Germinal center (tissue), 1 donor: ENCODE measurements around the gene SGK2.

Experiments
- DNase-seq: peaks from one replicate; pipeline ENCODE4 v3.0.0; 2012; ENCODE audit warnings: mixed read lengths, low spot score

SGK2 gene

DNA sequence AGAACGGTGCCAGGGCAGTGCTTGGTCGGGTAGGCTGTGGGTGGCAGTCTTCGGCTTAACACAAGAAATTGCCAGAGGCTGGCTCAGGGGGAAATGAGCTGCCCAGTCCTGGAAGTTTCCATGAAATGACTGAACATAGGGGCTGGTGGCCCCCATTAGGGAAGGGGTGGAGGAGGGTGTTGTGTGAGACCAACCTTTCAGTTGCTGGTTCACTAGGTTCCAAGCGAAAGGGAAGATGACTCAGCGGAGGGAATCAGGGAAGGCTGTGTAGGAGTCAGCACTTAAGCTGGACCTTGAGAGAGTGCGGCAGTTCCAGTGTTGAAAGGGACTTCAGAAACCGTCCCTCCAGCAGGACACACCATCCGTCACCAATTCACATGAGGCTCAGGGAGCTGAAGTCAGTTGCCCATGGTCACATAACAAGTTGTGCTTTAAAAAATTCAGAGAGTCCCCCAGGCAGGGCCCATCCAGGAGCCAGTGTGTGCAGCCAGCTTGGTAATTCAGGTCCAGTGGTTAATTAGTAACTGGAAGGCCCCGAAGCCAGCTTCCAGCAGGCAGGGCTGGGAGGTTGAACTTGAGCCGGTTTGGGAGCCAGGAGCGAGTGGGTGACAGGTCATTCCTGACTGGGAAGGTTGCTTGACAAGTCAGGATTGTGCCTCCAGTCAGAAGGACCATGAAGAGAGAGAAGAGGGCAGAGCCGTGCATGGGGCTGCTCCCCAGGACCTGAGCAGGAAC lies at the start of gene SGK2:
TSS of gene SGK2 (plus strand) at position 616 of the 735 bp plus-strand sequence. CDS start 7,469 bp downstream, outside the sequence.
- no peak for DNase-seq

GRCh38 chr20:43511879-43512278 lies 46.9 kb upstream of the SGK2 start:
- no peak for DNase-seq

DNA sequence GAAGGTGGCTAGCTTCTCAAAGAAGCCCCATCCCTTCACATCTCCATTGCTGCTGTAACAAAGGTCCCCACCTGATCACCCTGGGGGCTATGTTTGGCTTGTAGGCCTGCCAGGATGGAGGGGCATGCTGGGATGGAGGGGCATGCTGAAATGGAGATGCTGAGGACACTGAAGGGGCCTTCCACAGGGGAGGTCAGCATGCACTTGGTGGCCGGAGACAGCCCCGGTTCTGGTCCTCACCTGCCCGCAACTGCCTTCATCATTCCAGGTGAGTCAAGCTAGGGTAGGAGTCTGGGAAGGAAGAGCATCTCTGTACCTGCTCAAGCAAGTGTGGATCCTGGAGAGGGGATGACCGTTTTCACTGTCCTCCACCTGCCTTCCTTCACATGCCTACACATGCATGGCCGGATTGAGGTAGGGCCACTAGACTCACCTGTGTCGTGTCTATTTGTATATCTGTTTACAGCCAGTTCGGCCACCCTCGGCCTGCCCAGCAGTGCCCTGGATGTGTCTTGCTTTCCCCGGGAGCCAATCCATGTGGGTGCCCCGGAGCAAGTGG lies 45.4 kb upstream of the SGK2 start:
- no peak for DNase-seq

GRCh38 chr20:43513931-43514647 lies 44.7 kb upstream of the SGK2 start:
- peak; percentile 98 for DNase-seq

- DNase-seq, result no peak
These were observed 44.2 kb upstream of the SGK2 start for GRCh38 chr20:43514648-43514999.

DNA sequence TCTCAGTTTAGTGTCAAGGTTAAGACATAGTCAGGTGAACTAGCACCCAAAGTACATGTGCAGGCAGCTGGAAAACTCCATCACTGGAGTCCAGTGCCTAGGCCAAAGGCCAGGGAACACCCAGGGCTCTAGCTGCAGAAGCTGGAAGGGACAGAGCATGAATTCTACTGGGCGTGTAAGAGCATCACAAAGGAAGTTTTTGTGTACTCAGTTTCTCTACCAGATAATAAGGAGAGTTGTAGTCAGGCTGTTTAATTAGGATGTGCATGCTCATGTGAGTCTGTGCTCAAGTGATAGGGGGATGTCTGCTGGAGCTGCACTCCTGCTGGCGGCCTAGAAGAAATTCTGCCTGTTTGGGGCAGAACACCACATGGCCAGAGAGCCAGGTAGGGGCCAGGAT lies 43.2 kb upstream of the SGK2 start:
- no peak for DNase-seq

GRCh38 chr20:43516251-43516824 lies 42.5 kb upstream of the SGK2 start:
- DNase-seq, result no peak

GRCh38 chr20:43520074-43520630 lies 38.7 kb upstream of the SGK2 start:
- no peak for DNase-seq

- no peak for DNase-seq
These were observed 33.8 kb upstream of the SGK2 start for GRCh38 chr20:43525021-43525420.

GRCh38 chr20:43528258-43528875 lies 30.5 kb upstream of the SGK2 start:
- DNase-seq, result no peak

DNA sequence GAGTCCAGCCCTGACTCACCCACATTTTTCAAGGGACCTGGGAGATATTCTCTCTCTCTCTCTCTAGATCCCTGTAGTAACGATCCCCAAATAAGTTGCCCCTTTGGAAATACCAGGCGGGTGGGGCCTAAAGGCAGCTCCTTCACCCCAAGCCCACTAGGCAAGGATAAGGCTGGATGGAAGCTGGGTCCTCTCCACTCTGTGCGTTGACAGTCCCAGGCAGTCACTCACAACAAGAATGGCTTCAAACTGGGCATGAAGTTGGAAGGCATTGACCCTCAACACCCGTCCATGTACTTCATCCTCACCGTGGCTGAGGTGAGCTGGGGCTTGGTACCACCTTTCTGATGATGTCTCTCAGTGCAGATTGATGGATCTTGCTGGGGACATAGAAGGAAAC lies 29.8 kb upstream of the SGK2 start:
- DNase-seq, result no peak

- DNase-seq, result no peak
These were observed 29.2 kb upstream of the SGK2 start for GRCh38 chr20:43529457-43530153.

DNA sequence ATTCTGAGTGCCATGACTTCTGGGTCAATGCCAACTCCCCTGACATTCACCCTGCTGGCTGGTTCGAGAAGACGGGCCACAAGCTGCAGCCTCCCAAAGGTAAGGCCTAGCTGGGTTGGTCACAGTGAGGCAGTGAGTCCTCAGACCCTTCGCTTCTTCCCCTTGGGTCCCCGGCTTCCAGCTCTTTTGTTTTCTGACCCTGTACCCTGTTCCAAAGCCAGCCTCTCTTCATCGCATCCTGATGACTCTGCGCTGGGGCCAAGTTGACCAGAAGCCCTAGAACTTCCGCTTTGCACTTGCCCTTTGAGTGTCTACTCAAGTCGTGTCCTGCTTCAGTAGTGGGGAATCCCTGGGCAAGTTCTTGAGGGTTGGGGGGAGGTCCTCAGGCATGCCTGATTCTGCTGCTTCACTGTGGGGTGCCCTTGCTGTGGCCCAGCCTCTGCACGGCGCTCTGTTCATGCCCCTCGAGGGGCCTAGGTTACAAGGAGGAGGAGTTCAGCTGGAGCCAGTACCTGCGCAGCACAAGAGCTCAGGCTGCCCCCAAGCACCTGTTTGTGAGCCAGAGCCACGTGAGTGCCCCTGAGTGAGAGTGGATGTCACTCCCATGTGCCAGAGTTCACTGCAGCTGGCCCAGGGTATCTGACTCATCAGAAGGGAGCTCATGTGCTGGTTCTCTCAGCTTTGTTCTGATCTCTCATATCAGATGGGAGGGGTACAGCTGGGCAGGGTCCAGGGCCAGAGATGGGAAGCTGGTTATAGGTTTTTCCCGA lies 28.3 kb upstream of the SGK2 start:
- no peak for DNase-seq

DNA sequence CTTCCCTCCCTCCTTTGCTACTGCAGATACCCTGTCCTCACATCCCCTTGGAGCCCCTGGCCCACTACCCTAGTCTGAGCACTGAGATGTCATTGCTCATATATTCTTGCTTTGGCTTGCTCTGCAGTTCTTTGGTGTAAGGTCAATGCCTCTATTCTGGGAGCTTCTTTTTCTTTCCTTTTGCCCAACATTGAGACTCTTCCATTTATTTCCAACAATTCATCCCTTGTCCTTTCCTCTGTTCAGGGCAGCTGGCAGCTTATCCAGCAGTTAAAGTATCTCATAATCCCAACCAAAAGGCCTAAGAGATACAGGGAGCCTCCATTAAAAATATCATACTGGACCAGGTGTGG lies 27.8 kb upstream of the SGK2 start:
- no peak for DNase-seq

DNA sequence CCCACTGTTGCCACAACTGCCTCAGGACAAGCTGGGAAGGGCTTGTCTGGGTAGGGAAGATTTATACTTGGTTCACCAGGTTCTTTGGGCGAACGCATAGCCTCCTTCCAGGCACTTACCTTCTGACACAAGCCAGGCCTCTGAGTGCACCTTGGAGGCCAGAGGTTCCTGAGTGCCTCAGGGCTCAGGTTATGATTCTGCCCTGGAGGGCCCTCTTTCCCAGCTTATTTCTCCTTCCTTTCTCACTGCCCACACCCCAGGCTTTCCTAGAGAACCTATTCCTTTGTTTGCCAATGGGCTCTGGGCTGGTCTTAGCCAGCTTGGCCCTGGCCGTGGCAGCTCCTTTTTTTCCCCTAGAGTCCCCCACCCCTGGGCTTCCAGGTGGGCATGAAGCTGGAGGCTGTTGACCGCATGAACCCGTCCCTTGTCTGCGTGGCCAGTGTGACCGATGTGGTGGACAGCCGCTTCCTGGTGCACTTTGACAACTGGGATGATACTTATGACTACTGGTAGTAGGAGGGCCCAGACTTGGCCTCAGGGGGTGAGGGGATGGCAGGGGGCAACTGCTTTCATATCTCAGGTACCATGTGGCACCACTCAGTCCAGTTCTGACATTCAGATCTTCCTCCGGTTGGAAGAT lies 26.3 kb upstream of the SGK2 start:
- DNase-seq, result no peak

DNA sequence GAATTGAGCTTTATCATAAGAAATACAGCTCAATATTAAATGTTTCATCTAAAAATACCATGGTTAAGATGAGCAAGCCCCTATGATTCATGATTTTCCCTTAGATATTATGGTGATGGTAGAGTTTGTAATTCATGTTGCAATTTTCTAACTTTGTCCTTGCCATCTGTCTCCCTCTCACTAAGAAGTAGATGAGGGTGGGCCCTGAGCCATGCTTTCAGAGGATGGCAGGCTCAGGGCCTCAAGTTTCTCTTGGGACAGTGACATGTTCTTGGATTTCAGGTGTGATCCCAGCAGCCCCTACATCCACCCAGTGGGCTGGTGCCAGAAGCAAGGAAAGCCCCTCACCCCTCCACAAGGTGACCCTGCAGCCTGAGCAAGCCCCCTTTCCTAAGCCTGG lies 25.8 kb upstream of the SGK2 start:
- DNase-seq, result no peak

DNA sequence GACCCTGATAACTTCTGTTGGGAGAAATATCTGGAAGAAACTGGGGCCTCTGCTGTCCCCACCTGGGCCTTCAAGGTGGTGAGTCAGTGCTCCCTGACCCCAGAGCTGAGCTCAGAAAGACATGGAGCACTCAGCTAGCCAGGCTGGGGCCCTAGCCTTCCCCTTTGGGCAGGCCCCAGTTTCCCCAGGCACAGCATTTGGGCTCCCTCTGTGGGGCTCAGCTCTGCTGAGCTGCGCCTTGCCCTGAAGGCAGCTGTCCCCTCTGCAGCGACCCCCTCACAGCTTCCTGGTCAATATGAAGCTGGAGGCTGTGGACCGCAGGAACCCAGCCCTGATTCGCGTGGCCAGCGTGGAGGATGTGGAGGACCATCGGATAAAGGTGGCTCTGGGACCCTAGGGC lies 24.8 kb upstream of the SGK2 start:
- no peak for DNase-seq

DNA sequence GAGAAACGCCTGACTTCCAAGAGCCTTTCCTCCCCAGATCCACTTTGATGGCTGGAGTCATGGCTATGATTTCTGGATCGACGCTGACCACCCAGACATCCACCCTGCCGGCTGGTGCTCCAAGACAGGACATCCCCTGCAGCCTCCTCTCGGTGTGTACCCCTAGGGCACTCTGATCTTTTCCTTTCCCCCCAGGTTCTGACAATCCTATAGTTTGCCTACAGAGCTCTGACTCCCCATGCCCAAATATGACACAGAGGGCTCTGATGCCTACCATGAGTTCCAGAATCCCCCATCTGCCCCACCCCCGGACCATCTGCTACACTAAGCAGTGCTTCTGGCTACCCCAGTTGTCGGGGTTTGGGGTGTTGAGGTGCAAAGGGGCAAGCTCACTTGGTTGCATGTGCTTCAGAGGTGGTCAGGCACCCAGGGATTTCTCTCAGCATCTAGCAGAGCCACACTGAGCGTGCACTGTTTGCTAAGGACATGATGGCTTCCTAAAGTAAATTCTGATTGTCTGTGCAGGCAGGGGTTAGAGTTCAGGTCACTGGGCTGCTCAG lies 24.0 kb upstream of the SGK2 start:
- DNase-seq, result no peak

- no peak for DNase-seq
These were observed 23.3 kb upstream of the SGK2 start for GRCh38 chr20:43535370-43536004.
